CD4-positive, alpha-beta T cell treated with Interleukin-2 at 100 ng/mL for 4 hours (primary cell): ENCODE measurements around the gene NR5A2.
A peak's percentile ranks its signal among the peaks of the same experiment; 100 is the strongest.

ENCODE experiments used
- DNase-seq: peaks from one replicate; pipeline ENCODE4 v3.0.0-alpha.2; 2020; ENCODE audit warnings: low spot score

NR5A2 gene

GRCh38 chr1:200206340-200206739 lies 178.8 kb downstream of the NR5A2 start:
- DNase-seq: no peak

- DNase-seq: no peak
Measured at GRCh38 chr1:200206761-200207160, 179.3 kb downstream of the NR5A2 start.

- no peak for DNase-seq
Measured at GRCh38 chr1:200207711-200208126, 180.2 kb downstream of the NR5A2 start.

GRCh38 chr1:200211157-200211556 lies 183.6 kb downstream of the NR5A2 start:
- DNase-seq: no peak

- DNase-seq: no peak
Measured at GRCh38 chr1:200213392-200213791, 185.9 kb downstream of the NR5A2 start.

- DNase-seq: no peak
Measured at GRCh38 chr1:200213921-200214320, 186.4 kb downstream of the NR5A2 start.

- DNase-seq: no peak
Measured at GRCh38 chr1:200215350-200215749, 187.8 kb downstream of the NR5A2 start.

- DNase-seq: no peak
Measured at GRCh38 chr1:200217703-200218102, 190.2 kb downstream of the NR5A2 start.

- DNase-seq: no peak
Measured at GRCh38 chr1:200221614-200222282, 194.2 kb downstream of the NR5A2 start.

GRCh38 chr1:200223207-200223606 lies 195.7 kb downstream of the NR5A2 start:
- DNase-seq: no peak

- no peak for DNase-seq
Measured at GRCh38 chr1:200223613-200224012, 196.1 kb downstream of the NR5A2 start.

- no peak for DNase-seq
Measured at GRCh38 chr1:200224315-200224714, 196.8 kb downstream of the NR5A2 start.

- peak; percentile 37 for DNase-seq
Measured at GRCh38 chr1:200226268-200226968, 198.9 kb downstream of the NR5A2 start.

- no peak for DNase-seq
Measured at GRCh38 chr1:200226969-200227303, 199.4 kb downstream of the NR5A2 start.
